ENCODE measurements around the gene LRRC36. TPM values are rescaled to one million over a fixed set of nuclear protein-coding genes. Genes with fewer than 3 reads are reported as not detected.

The LRRC36 gene
- total and polyA plus RNA-seq, 10 of the 15 experiments (the other 5 are each of a cell fraction or from before 2014, with no cell fraction given): 0.45 to 2.0 (median 0.75) TPM; not detected in 1

DNA sequence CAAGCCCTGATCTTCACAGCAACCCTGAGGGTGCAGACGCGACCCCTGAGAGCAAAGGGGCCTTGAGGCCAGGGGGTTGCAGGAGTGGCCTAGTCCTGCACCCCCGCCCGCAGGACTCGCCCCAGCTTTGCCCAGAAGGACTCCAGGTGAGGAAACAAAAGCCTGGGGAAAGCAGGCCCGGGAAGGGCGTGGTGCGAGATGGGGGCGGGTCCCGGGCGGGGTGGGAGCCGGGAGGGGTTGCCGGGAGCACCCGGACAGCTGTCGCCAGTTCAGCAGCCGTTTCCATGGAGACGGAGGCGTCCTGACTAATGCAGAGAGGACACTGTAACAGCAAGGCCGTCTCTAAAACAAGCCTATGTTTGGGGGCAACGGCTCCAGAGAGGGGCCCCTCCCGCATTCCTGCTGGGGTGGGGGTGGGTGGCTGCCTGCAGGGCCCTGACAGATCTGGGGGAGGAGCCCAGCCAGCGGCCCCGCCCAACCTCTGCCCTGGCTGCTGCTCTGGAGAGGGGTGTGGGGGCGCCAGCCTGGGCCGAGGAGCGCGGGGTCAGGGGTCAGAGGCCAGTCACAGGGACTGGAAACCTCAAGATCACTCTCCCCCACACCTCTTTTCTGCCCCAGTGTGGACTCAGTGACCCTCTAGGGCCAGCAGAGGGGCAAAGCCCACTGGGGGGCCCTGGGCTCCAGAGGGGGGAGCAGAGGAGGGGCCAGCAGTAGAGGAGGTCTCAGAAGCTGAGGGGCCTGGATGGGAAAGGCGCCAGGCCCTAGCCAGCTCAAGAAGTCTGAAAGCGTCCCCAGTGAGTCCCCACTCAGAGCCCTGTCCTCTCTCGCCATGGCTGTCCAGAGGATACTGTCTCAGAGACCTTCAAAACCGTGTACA lies 69.8 kb downstream of the LRRC36 start:
- no peak for FAIRE-seq
- BruUV-seq (replicated peaks): no TSS peak
- H3K27me3 ChIP-seq (replicated peaks in 1 of 2; ENCODE audit: control insufficient read depth in 2 of 2, insufficient read depth in 2 of 2, low read length in 1 of 2): peaks cover 6 to 17% of the 10 kb centered on the region in 2 experiments

DNA sequence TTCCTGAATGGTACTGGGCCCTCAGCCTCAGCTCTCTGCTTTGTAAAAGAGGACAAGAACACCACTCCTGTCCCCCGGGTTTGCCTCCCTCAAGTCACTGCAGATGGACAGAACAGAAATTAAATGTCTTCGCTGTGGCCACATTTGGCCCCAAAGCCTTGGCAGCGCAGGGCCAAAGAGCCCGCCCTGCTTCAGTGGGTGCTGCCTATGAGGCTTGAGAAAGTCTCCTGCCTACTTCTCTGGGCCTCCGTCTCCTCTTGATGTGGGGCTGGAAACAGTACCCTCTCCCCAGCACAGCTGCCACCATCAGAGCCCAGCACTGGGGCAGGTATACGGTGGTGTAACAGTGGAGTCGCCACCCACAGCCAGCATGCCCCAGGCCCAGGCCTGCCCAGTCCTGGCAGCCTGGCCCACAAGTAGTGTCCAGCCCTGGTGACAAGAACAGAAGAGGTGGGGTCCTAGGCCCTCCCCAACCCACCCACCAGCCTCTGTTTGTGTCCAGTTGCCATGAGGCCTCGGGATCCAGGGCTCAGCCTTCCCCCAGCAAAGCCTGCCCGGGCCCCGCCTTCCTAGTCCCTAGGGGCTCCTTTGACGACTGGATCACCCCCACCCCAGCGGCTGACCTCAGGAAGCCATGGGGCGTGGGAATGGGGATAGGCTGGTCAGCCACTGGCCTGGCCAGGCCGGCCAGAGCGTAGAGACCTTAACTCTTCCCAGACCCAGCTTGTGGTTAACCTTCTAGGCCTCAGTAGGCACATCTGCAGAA lies 70.6 kb downstream of the LRRC36 start:
- Histone ChIP-seq H3K4me2 (ENCODE audit: control insufficient read depth, insufficient read depth) (no peak overlapping the region), H3K9ac (ENCODE audit: control insufficient read depth, insufficient read depth, low read length) (no peak overlapping the region), H3K79me2 (ENCODE audit: control insufficient read depth, insufficient read depth, low read length) (no peaks in the 10 kb centered on the region), H3K4me1 (ENCODE audit: control insufficient read depth, insufficient read depth, low read length) (no peaks in the 10 kb centered on the region), H3K36me3 (ENCODE audit: control insufficient read depth in 2 of 2, insufficient read depth in 2 of 2, low read length in 1 of 2) (no peaks in the 10 kb centered on the region), H4K20me1 (ENCODE audit: control insufficient read depth, insufficient read depth) (no peaks in the 10 kb centered on the region), H3K27ac (ENCODE audit: control insufficient read depth, insufficient read depth) (no peak overlapping the region), H3K27me3 (replicated peaks in 1 of 2; ENCODE audit: control insufficient read depth in 2 of 2, insufficient read depth in 2 of 2, low read length in 1 of 2) (peaks cover 6 to 17% of the 10 kb centered on the region in 2 experiments), H2AFZ (ENCODE audit: control insufficient read depth, low read depth, low read length) (no peak overlapping the region), H3K9me3 (replicated peaks; ENCODE audit: control insufficient read depth, insufficient read depth, low read length) (no peaks in the 10 kb centered on the region), H3K4me3 (no peak overlapping the region)
- ChIA-PET POLR2A (interaction anchor here (0.5 kb wide), 1 partner anchor 138 kb away, joined by 3 read pairs; no protein-coding TSS in a partner anchor), SMC1A (ENCODE audit: uncharacterized antibody, unreplicated experiment) (no interaction called here), CTCF (interaction anchor here (1.2 kb wide), 1 partner anchor 136 kb away, joined by 3 read pairs; no protein-coding TSS in a partner anchor), RAD21 (ENCODE audit: unreplicated experiment) (interaction anchor here (1.2 kb wide), 1 partner anchor 136 kb away, joined by 4 read pairs; no protein-coding TSS in a partner anchor)
- FAIRE-seq: no peak
- WGBS (ENCODE audit: insufficient coverage, insufficient replicate concordance, low lambda C conversion rate, missing lambda C conversion rate): 56% methylated on average over 15 of the region's 15 CpGs
- in situ Hi-C loops (cut with MboI) (no loop called here), intact Hi-C loops (cut with micrococcal nuclease; ENCODE audit: unreplicated experiment) (loop anchor here (5.0 kb wide), 1 partner anchor 120 kb away; the partner anchor contains the start of gene PLEKHG4)
- BruUV-seq (replicated peaks): no TSS peak
- ATAC-seq: no peak
- DNase-seq (ENCODE audit: low read depth, low spot score): no peak
- TF ChIP-seq NRF1 (conservative IDR thresholded peaks at IDR 0.05; ENCODE audit: low read depth, low read length) (no peak), KLF5 (IDR thresholded peaks at IDR 0.05; ENCODE audit: partially characterized antibody) (no peak), WRNIP1 (IDR thresholded peaks at IDR 0.05; ENCODE audit: borderline replicate concordance, low read depth, low read length) (no peak), ZNF24 (IDR thresholded peaks at IDR 0.05) (no peak), RELA (IDR thresholded peaks at IDR 0.05; ENCODE audit: borderline replicate concordance, partially characterized antibody) (no peak), GABPA (IDR thresholded peaks at IDR 0.05; ENCODE audit: low read depth) (no peak)
- TF ChIP-seq, protein P1, sequence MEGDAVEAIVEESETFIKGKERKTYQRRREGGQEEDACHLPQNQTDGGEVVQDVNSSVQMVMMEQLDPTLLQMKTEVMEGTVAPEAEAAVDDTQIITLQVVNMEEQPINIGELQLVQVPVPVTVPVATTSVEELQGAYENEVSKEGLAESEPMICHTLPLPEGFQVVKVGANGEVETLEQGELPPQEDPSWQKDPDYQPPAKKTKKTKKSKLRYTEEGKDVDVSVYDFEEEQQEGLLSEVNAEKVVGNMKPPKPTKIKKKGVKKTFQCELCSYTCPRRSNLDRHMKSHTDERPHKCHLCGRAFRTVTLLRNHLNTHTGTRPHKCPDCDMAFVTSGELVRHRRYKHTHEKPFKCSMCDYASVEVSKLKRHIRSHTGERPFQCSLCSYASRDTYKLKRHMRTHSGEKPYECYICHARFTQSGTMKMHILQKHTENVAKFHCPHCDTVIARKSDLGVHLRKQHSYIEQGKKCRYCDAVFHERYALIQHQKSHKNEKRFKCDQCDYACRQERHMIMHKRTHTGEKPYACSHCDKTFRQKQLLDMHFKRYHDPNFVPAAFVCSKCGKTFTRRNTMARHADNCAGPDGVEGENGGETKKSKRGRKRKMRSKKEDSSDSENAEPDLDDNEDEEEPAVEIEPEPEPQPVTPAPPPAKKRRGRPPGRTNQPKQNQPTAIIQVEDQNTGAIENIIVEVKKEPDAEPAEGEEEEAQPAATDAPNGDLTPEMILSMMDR (IDR thresholded peaks at IDR 0.05 in 2 of 3, conservative IDR thresholded peaks at IDR 0.05 in 1 of 3; ENCODE audit: control insufficient read depth in 2 of 3, extremely low read depth in 1 of 3, insufficient read depth in 1 of 3, low read depth in 3 of 3, low read length in 3 of 3): no peak

More for the DNA sequence above, 69.8 kb downstream of the LRRC36 start:
- Histone ChIP-seq H3K27ac (ENCODE audit: control insufficient read depth, insufficient read depth) (no peak overlapping the region), H2AFZ (ENCODE audit: control insufficient read depth, low read depth, low read length) (no peak overlapping the region), H3K36me3 (ENCODE audit: control insufficient read depth in 2 of 2, insufficient read depth in 2 of 2, low read length in 1 of 2) (no peaks in the 10 kb centered on the region), H3K4me2 (ENCODE audit: control insufficient read depth, insufficient read depth) (no peak overlapping the region), H3K4me3 (no peak overlapping the region), H3K79me2 (ENCODE audit: control insufficient read depth, insufficient read depth, low read length) (no peaks in the 10 kb centered on the region), H3K4me1 (ENCODE audit: control insufficient read depth, insufficient read depth, low read length) (no peaks in the 10 kb centered on the region), H4K20me1 (ENCODE audit: control insufficient read depth, insufficient read depth) (no peaks in the 10 kb centered on the region), H3K9ac (ENCODE audit: control insufficient read depth, insufficient read depth, low read length) (no peak overlapping the region), H3K9me3 (replicated peaks; ENCODE audit: control insufficient read depth, insufficient read depth, low read length) (no peaks in the 10 kb centered on the region)
- ChIA-PET CTCF (no interaction called here), SMC1A (ENCODE audit: uncharacterized antibody, unreplicated experiment) (no interaction called here), RAD21 (ENCODE audit: unreplicated experiment) (interaction anchor here (1.2 kb wide), 1 partner anchor 136 kb away, joined by 4 read pairs; no protein-coding TSS in a partner anchor), POLR2A (no interaction called here)
- ATAC-seq: no peak
- intact Hi-C loops (cut with micrococcal nuclease; ENCODE audit: unreplicated experiment): loop anchor here (5.0 kb wide), 1 partner anchor 119 kb away; the partner anchor contains the start of gene PLEKHG4
- TF ChIP-seq CBX3 (IDR thresholded peaks at IDR 0.05; ENCODE audit: borderline replicate concordance, low read depth) (no peak), NR2F1 (conservative IDR thresholded peaks at IDR 0.05) (0 out of 2 replicates have a peak, but pooled peaks have one; percentile 14)
- in situ Hi-C loops (cut with MboI): no loop called here
- 52% methylated on average over 23 of the region's 31 CpGs for WGBS (ENCODE audit: insufficient coverage, insufficient replicate concordance, low lambda C conversion rate, missing lambda C conversion rate)
- no peak for DNase-seq (ENCODE audit: low read depth, low spot score)
